SIG-M5 treated with dmso at 0.1 percent for 504 hours (cell line): ENCODE results near the gene EPS8.

Experiments
- DNase-seq: peaks from one replicate; lab custom pipeline; 2025; ENCODE audit not compliant: unreplicated experiment; lab: John Stamatoyannopoulos, UW

The EPS8 gene

DNA sequence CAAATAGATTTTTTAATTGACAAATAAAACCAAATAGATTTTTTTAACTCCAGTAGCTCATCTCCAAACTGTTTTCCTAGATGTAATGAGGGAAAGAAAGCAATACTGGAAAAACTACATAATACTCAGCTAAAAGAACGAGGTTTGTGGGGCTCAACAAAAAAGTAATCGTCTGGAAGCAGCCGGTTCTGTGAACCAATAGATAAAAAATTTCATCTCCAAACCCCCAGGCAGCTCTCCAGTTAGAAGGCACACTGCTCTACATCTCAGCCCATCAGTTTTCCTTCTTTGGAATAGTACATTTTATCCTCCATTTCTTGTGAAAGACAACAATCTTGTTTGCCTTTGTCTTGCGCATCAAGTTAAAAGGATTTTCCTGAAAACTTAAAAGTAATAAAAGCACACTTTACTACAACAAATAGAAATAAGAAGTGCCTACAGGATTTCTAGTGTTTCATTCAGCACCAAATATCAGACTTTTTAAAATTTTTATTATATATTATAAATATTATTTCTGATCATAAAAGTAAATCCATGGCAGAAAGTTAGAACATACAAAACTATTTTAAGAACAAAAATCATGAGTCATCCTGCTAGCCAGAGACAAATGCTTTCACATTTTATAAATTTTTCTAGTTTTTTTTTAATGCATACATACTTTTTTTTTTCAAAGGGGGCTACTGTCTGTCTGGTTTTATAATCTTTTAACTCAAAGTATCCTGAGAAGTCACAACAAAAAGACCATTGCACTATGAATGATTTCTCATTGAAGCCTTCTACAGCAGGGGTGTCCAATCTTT, 67.7 kb downstream of the EPS8 start:
- DNase-seq, result no peak

DNA sequence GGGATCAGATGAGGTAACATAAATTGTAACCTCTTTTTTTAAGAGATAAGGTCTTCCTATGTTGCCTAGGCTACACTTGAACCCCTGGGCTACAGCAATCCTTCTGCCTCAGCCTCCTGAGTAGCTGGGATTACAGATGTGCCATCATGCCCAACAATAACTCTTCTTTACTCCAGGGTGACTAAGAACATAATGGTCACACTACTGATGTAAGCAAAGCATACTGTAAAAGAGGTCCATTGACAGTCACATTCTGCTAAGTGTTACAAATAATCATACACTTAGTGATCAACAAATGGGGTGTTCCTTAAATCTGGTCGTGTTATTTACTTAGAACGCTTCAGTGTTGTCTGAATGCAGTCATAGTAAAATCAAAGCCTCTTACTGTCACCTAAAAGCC, 68.9 kb downstream of the EPS8 start:
- no peak for DNase-seq

DNA sequence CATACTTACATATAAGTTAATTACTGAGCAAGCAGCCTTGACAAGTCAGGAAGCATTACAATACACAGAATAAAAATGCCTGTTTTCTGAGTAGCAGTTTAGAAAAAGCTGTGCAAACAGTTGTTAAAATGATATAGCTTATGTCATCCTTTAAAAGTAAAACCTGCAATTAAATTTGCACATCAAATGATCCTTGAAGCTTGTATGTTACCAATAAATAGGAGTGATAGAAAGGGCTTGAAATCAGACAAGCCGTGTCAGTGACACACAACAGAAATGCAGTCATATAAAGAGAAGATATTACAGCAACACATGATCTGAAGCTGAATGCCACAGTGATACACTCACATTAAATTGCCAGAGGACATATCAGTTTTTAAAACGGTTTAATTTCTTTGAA, 70.0 kb downstream of the EPS8 start:
- no peak for DNase-seq

DNA sequence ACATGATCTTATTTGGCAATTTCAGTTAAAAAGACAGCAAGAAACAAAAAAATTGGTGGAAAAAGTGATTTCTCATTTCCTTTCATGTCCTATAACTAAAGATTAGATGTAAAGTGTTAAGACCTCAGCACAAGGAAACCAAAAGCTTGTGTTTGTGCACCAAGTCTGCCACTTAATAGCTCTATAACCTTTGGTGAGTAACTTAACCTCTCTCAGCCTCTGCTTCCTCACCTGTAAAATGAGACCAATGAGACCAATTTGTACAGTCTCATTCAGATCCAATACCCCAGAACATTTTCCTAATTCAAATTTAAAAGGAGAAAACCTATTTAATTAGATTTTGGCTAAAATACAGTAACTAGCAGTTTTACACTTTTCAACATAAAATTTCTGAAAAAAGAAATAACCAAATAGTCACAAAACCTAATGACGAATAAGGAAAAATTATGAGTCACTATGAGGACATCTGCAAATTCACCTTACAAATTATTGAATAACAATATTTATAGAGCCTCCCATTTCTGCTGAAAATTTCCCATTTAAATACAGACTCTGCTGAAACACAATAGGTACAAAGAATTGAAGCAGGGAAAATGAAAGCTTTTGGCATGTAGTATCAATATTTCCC, 71.1 kb downstream of the EPS8 start:
- no peak for DNase-seq

DNA sequence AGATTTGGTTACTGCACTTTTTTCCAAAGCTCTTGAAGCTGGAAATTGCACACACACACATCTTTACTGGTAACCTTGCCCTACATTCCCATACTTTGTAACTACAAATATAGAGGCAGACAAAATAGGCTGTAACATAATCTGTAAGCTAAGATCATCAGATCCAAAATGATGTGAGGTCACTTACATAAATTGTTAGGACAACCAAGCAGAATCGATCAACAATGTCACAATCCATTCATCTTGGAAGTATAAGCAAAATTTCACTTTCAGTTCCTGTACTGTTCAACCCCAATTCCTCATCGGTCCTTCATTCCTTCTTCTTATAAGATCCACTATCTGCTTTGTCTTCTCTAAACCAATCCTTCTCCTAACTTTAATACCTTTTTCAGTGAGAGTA, 72.6 kb downstream of the EPS8 start:
- DNase-seq, result no peak

DNA sequence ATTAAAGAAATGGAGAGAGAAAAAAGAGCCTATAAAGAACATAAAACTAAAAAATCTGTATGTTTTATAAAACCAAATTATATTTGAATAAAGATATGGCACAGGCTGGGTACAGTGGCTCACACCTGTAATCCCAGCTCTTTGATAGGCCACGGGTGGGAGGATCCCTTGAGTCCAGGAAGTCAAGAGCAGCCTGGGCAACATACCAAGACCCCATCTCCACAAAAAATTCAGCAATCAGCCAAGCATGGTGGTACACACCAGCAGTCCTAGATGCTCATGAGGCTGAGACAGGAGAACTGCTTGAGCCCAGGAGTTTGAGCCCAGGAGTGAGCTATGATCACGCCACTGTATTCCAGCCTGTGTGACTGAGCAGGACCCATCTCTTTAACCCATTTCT, 74.9 kb downstream of the EPS8 start:
- no peak for DNase-seq

DNA sequence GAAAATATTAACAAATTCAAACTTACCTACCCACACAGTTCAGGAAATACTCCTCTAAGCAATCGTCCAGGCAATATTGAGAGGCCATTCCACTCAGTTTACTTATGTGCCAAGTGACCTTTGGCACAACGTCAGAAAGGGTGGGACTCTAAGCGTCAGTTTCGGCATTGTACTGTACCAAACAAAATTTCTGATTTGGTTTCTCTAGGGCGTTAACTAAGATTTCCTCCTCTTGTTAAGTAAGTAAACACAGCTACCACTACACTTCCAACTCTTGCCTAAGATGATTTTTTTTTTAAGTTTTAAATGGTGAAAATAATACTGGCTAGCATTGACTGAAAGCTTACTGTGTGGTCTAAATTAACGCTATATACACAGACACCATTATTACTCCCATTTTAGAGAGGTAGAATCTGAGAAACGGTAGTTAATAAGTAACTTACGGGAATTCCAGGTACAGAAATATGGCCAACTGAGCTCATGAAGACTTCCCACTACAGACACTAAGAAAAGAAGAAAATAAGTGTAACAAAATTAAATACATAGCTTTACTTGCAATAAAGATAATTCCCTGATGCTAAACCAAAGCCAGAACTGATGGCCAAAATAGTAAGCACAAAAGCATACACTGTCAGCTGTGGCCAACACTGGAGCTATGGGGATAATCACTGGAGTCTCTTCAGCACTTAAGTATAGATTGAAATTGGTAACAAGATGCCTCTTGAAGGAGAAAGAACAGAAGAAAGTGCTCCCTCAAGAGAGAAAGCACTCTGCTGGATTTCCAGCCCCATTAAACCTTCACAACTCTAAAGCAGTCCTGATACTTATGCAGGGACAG, 76.1 kb downstream of the EPS8 start:
- DNase-seq, result no peak

DNA sequence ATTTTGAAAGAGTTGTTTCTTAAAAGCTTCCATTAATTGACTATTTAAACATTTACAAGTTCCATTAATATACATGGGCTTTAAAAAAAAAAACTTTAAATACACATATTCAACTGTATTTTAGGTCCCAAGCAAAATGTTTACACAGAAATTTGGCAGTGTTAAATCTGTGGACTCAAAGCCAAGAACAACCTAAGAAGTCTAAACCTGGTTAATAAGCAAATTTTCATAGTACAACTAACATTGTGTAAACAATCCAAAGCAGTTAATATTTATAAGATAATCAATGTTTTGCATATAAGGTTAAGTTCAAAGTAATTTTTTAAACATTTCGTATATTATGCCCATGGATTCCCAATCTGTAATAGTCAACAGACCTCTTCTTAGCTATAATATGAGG, 77.0 kb downstream of the EPS8 start:
- DNase-seq, result no peak

DNA sequence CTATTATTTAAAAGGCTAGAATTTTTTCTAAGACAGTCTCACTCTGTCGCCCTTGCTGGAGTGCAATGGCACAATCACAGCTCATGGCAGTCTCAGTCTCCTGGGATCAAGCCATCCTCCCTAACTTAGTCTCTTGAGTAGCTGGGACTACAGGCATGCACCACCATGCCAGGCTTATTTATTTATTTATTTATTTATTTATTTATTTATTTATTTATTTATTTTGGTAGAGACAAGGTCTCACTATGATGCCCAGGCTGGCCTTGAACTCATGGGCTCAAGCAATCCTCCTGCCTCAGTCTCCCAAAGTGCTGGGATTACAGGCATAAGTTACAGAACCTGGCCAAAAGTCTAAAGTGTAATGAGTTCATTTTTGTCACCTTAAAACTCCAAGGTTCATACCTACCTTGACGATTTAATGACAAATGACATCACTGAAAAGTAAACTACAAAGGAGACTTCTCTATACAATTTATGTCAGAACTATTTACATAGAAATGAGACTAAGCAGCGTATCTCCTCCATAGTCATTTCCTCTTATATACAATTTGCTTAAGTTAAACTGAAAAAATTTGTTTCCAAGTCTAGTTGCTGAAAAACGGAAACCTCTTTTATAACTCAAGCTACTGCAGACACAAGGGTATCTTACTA, 78.2 kb downstream of the EPS8 start:
- no peak for DNase-seq

DNA sequence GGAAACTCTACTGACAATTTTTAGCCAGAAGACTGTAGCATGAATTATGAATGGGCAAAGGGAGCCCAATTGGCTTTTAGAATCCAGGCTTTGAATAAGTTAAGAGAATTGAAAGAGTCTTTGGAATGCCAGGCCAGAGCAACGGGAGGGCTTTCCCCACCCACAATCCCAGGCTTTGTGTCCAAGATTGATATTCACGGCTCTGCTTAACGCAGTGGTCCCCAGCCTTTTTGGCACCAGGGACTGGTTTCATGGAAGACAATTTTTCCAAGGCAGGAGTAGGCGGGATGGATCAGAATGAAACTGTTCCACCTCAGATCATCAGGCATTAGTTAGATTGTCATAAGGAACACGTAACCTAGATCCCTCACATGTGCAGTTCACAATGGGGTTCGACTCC, 79.6 kb downstream of the EPS8 start:
- DNase-seq, result no peak

DNA sequence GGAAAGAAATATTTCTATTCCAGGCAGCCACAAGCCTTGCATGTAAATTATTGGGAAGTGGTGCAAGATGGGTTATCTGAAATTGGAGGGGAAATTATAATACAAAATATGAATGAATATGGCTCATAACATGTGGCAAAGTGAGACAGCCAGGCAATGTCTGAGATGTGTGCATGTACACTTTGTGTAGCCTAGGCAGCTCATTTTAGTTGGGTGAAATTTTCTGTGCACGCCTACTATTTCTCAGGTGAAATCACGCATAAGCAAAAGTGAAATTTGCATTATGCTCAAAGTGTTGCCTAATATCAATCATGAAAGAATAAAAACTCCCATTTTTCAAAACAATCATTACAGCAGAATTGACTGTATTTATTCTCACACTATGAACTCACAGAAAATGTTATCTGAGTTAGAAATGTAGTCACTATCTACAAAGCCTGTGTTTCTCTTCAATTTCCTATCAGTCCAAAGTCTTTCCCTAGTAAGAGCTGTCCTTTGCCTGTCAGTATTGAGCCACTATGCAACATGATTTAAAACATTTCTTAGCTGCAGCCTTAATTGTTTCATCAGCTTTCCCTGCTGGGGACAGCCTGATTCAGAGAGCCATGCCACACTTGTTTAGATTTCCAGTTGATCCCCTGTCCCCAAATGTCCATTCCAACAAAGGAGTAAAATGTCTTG, 80.7 kb downstream of the EPS8 start:
- DNase-seq, result no peak

DNA sequence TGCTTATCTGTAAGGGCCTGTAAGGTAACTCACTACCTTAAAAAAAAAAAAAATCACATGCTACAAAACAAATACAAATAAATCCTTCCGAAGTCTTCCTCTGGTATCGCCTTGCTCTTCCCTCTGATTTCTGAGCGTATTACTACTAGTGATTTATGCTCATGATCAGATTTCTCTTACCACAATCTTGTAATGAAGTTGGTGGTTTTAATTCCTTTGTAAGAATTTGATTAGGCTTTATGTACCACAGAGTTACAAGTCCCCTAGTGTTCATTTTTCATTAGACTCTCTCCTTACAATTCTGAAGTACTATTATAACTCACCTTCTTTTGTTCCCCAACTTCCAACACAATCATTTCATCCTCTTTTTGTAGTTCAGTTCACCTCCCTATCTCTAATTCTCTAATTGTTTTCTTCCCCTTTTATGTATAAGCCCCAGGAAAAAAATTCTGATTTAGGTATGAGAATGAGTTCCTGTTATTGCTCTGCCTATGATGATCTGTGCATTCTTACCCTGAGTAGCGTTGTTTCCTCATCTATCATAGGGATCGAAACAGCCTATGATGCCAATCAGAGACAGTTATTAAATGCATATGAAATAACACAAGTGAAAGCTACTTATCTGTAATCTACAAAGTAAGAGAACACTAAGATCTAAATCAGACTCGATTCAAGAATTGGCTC, 81.5 kb downstream of the EPS8 start:
- no peak for DNase-seq

DNA sequence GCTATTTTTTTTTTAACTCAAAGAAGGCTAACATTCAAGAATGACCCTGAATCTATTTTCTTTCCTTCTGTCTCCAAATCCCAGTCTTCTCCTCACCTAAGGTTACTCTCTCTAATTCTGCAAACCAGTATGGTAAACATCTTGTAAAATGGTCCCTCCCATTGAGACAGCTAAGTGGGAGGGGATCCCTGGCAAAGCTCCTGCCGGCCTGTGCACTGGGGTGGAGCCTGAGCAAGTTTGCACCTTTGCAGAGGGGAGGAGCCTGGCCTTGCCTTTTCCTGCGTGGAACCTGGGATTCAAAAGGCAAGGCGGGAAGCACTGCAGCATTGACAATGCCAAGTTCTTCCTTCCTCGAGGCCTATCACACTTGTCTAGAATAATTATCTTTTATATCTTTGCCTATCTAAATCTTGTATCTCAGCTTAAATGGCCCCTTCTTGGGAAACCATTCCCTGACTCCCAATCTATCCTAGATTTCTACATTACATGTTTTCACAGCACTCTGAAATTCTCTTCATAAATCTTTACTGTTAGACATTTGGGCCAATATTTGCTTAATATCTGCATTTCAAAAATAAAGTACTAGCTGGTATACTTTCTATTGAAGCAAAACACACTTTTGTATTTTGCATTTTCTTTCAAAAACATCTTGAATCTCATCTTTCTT, 83.0 kb downstream of the EPS8 start:
- no peak for DNase-seq

DNA sequence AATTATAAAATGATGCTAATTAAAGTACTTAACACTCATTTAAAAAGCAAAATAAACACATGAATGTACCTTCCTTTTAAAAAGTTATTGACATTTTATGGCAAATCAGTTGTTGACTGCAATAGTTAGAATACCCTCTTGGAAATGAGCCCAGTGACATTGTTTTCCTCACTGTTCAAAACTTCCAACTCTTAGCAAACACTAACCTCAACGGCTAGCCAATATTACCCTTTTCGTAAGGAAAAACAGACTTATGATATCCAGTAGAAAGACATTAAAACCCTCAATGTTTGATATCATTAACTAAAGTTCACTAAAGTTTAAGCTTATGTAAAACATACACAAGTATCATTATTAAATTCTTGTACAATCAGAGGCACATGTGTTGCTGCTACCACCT, 83.6 kb downstream of the EPS8 start:
- no peak for DNase-seq

DNA sequence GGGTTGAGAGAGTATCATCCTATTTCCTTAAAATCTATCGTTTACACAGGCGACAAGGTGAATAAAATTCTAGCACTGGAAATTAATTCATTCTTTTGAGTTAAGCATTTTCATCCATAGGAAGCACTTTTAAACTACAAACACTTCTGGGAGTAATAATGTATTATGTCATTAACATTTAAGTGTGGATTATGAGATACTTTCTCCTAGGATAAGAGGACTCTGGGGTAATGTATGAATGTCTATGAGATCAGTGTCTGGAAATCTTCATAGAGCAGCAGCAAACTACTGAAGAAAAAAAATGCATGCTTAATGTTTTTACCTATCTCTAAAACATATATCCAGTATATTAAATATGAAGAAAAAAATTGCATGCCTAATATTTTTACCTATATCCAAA, 86.9 kb downstream of the EPS8 start:
- DNase-seq, result no peak

DNA sequence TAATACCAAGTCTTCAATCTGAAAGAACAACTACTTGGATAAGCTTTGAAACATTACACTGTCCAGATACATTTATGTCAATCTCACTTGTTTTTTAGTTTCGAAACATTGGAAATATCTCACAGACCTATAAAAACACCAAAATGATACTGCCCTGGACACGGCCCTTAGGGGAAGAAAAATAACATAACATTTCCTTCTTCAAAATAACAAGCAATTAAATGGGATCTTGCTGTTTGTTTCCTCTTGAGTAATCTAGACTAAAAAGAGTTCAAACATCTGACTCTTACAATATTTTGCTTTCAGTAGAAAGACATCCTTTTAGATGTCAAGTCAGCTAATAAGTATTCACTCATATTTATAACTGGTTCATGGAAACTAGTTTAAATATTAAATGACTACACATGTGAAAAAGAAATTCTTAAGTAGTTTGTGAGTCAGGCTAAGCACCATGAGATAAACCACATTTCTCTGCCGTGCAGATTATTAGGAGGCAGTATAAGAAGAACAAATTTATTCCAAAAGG, 87.5 kb downstream of the EPS8 start:
- DNase-seq, result peak; percentile 11

DNA sequence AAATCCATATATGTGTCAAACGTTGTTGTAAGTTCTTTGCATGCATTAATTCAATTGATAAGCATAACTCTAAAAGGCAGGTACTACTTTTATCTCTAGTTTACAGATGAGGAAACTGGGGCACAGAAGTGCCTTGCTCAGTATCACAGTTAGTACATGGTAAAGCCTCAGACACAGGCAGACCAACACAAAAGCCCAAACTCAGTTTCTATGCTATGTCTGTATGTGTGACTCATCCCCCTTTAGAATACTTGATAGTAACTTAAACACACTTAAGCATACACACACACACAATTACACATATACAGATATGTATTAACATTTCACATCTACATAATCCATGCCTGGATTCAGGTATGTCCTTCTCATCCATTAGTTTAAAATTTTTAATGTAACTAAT, 88.0 kb downstream of the EPS8 start:
- DNase-seq, result peak; percentile 40

DNA sequence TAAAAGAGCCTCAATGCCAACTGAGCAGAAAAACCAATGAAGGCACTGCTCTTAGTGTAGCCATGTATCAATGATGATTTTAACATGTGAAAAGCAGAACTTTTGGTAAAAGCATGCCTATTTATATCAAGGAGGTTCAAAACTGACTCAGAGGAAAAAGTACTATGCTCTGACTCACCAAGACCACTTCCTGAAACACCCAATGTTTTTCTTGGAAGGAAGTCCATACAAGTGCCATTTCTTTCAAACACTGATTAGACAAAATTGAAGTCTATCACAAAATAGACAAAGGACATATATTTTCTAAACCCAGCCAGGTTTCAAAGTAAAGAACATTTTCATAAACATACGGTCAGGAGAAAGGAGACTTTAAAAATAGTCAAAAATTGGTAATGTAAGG, 88.6 kb downstream of the EPS8 start:
- DNase-seq, result peak; percentile 95

DNA sequence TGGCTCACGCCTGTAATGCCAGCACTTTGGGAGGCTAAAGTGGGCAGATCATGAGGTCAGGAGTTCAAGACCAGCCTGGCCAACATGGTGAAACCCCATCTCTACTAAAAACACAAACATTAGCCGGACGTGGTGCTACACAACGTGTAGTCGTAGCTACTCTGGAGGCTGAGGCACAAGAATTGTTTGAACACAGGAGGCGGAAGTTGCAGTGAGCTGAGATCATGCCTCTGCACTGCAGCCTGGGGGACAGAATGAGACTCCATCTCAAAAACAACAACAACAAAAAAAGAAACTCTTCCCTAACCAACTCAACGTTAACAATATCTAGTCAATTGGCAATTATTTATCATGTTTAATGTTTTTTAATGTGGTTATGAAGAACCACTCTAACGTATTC, 89.3 kb downstream of the EPS8 start:
- no peak for DNase-seq
